ENCODE results near the gene DENND2A. TPM values are rescaled to one million over a fixed set of nuclear protein-coding genes. Genes with fewer than 3 reads are reported as not detected.
A peak's percentile ranks its signal among the peaks of the same experiment; 100 is the strongest.

The DENND2A gene
- total and polyA plus RNA-seq, 11 donors = 4.6 to 17.9 (median 10.0) TPM

GRCh38 chr7:140601566-140602174 is 38.9 kb downstream of the DENND2A start:
- WGBS, 4 donors = 68 to 78% (median 73%) methylated on average over 18 to 21 of the region's 21 CpGs
- no peaks in the 10 kb centered on the region for H3K9me3 ChIP-seq
- no peak for DNase-seq
- no peak overlapping the region for H3K4me3 ChIP-seq
- intact Hi-C loops (cut with DNase I) = loop anchor here in 2 of 10 donors (5.0 kb wide), 1 partner anchor 36 kb away; no protein-coding TSS in a partner anchor
- no peak for TF ChIP-seq CTCF (IDR thresholded peaks at IDR 0.05)
- no peak for TF ChIP-seq POLR2A (IDR thresholded peaks at IDR 0.05)
- no peak for ATAC-seq
- H3K27ac ChIP-seq = peak overlapping the region in 7 of 12 donors; percentile 0 to 61 (median 33)
- H3K4me1 ChIP-seq = peaks cover 0 to 25% (median 2%) of the 10 kb centered on the region in 12 donors
- H3K36me3 ChIP-seq = peaks cover 0 to 33% (median 8%) of the 10 kb centered on the region in 9 donors
- no peaks in the 10 kb centered on the region for H3K27me3 ChIP-seq

- Histone ChIP-seq H3K27ac (no peak overlapping the region), H3K9me3 (no peaks in the 10 kb centered on the region), H3K27me3 (no peaks in the 10 kb centered on the region), H3K4me1 (peaks cover 0 to 35% (median 7%) of the 10 kb centered on the region in 12 donors), H3K36me3 (peaks cover 0 to 33% (median 8%) of the 10 kb centered on the region in 9 donors), H3K4me3 (no peak overlapping the region)
- ATAC-seq (no peak), DNase-seq (no peak)
- 85 to 94% (median 93%) methylated on average over 3 of the region's 3 CpGs for WGBS, 4 donors
- TF ChIP-seq CTCF (IDR thresholded peaks at IDR 0.05) = no peak
- no peak for TF ChIP-seq POLR2A (IDR thresholded peaks at IDR 0.05)
- intact Hi-C loops (cut with DNase I) = loop anchor here in 2 of 10 donors (5.0 kb wide), 1 partner anchor 37 kb away; no protein-coding TSS in a partner anchor
Observed at GRCh38 chr7:140600341-140600740, 40.3 kb downstream of the DENND2A start.

GRCh38 chr7:140597428-140597949 is 43.1 kb downstream of the DENND2A start:
- peaks cover 0 to 41% (median 8%) of the 10 kb centered on the region in 12 donors for H3K4me1 ChIP-seq
- no peaks in the 10 kb centered on the region for H3K9me3 ChIP-seq
- peak overlapping the region in 9 of 12 donors; percentile 22 to 63 (median 57) for H3K27ac ChIP-seq
- TF ChIP-seq POLR2A (IDR thresholded peaks at IDR 0.05) (no peak), CTCF (IDR thresholded peaks at IDR 0.05) (no peak)
- ATAC-seq (peak in 3 of 4 donors; percentile 44 to 64 (median 62)), DNase-seq (peak; percentile 33 to 71 (median 53))
- H3K4me3 ChIP-seq = no peak overlapping the region
- 48 to 62% (median 59%) methylated on average over 5 of the region's 5 CpGs for WGBS, 4 donors
- H3K36me3 ChIP-seq = peaks cover 0 to 28% (median 8%) of the 10 kb centered on the region in 9 donors
- no peaks in the 10 kb centered on the region for H3K27me3 ChIP-seq
- intact Hi-C loops (cut with DNase I) = loop anchor here in 3 of 10 donors (1.0 to 10.0 kb wide), 3 partner anchors 40 to 47 kb away; partner anchors contain the start of gene DENND2A (in 2 of the 3)
